ENCODE results near the gene GAMT.

GAMT gene

GRCh38 chr19:1354970-1355567 is 46.3 kb downstream of the GAMT start:
- DNase-seq (no peak), ATAC-seq (ENCODE audit: insufficient read depth, low read depth) (peak; percentile 44)
- peaks cover 33% of the 10 kb centered on the region for H3K79me2 ChIP-seq (ENCODE audit: insufficient read depth, low read length)
- H3K4me3 ChIP-seq (ENCODE audit: low read depth in 1 of 2, low read length in 2 of 2), result peak overlapping the region; percentile 84 to 90; a peak in 3 of 4 replicates
- no peaks in the 10 kb centered on the region for H3K27me3 ChIP-seq (ENCODE audit: insufficient read depth, low read length, poor library complexity)
- no peaks in the 10 kb centered on the region; the same call in 1 of the 2 replicates for H4K20me1 ChIP-seq (ENCODE audit: insufficient read depth, low read length)
- H3K36me3 ChIP-seq (ENCODE audit: insufficient read depth, low read length), result peaks cover 40% of the 10 kb centered on the region
- peak overlapping the region; percentile 88 for H3K4me2 ChIP-seq (ENCODE audit: insufficient read depth, low read length)
- H3K27ac ChIP-seq (ENCODE audit: low read length), result peak overlapping the region; percentile 74
- H2AFZ ChIP-seq (ENCODE audit: low read depth, low read length), result peak overlapping the region; percentile 62
- TF ChIP-seq EZH2 (IDR thresholded peaks at IDR 0.05; ENCODE audit: borderline replicate concordance, low read depth, low read length, severe bottlenecking), result no peak
- no peak for TF ChIP-seq CTCF (IDR thresholded peaks at IDR 0.05; ENCODE audit: borderline replicate concordance, extremely low read depth, low read length, poor library complexity, severe bottlenecking)
- H3K9me3 ChIP-seq (ENCODE audit: insufficient read depth, low read length, severe bottlenecking), result no peaks in the 10 kb centered on the region
- peaks cover 34% of the 10 kb centered on the region for H3K4me1 ChIP-seq (ENCODE audit: insufficient read depth, low read length)
- H3K9ac ChIP-seq (ENCODE audit: low read depth, low read length), result peak overlapping the region; percentile 97

GRCh38 chr19:1353144-1353543 is 48.2 kb downstream of the GAMT start:
- DNase-seq, result no peak
- H2AFZ ChIP-seq (ENCODE audit: low read depth, low read length), result no peak overlapping the region
- H3K27ac ChIP-seq (ENCODE audit: low read length), result no peak overlapping the region
- no peaks in the 10 kb centered on the region for H3K9me3 ChIP-seq (ENCODE audit: insufficient read depth, low read length, severe bottlenecking)
- H4K20me1 ChIP-seq (ENCODE audit: insufficient read depth, low read length), result no peaks in the 10 kb centered on the region
- H3K36me3 ChIP-seq (ENCODE audit: insufficient read depth, low read length), result peaks cover 21% of the 10 kb centered on the region
- H3K9ac ChIP-seq (ENCODE audit: low read depth, low read length), result no peak overlapping the region
- no peaks in the 10 kb centered on the region for H3K27me3 ChIP-seq (ENCODE audit: insufficient read depth, low read length, poor library complexity)
- no peak overlapping the region for H3K4me3 ChIP-seq (ENCODE audit: low read depth in 1 of 2, low read length in 2 of 2)
- H3K4me1 ChIP-seq (ENCODE audit: insufficient read depth, low read length), result peaks cover 34% of the 10 kb centered on the region
- peaks cover 29% of the 10 kb centered on the region for H3K79me2 ChIP-seq (ENCODE audit: insufficient read depth, low read length)
- no peak for ATAC-seq (ENCODE audit: insufficient read depth, low read depth)
- no peak overlapping the region for H3K4me2 ChIP-seq (ENCODE audit: insufficient read depth, low read length)
- TF ChIP-seq CTCF (IDR thresholded peaks at IDR 0.05; ENCODE audit: borderline replicate concordance, extremely low read depth, low read length, poor library complexity, severe bottlenecking) (no peak), EZH2 (IDR thresholded peaks at IDR 0.05; ENCODE audit: borderline replicate concordance, low read depth, low read length, severe bottlenecking) (no peak)

DNA sequence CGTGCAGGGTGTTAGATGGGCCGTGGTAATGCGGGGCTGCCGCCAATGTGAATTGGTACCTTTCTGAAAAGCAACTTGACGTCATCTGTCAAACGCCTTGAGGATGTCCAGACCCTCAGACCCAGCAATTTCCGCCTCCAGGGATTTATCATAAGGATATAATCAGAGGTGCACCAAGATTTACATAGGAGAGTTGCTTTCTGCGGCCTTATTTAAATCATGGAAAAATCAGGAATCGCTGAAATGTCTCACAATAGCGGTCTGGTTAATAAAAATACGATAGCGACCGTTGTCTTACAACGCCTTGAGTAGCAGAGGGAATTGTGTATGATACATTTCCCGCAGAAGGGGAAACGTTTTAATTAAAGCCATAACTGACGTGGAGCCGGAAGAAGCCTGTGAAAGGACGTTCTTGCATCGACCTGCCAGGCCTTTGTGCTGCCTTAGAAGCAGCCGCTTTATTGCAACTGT is 49.9 kb downstream of the GAMT start:
- peaks cover 4% of the 10 kb centered on the region; the same call in 1 of the 2 replicates for H3K36me3 ChIP-seq (ENCODE audit: insufficient read depth, low read length)
- H3K4me3 ChIP-seq (ENCODE audit: low read depth in 1 of 2, low read length in 2 of 2), result no peak overlapping the region
- peaks cover 19% of the 10 kb centered on the region for H3K79me2 ChIP-seq (ENCODE audit: insufficient read depth, low read length)
- H4K20me1 ChIP-seq (ENCODE audit: insufficient read depth, low read length), result no peaks in the 10 kb centered on the region
- no peak for ATAC-seq (ENCODE audit: insufficient read depth, low read depth)
- H3K9me3 ChIP-seq (ENCODE audit: insufficient read depth, low read length, severe bottlenecking), result no peaks in the 10 kb centered on the region
- no peak overlapping the region for H3K27ac ChIP-seq (ENCODE audit: low read length)
- no peak overlapping the region for H2AFZ ChIP-seq (ENCODE audit: low read depth, low read length)
- no peaks in the 10 kb centered on the region for H3K27me3 ChIP-seq (ENCODE audit: insufficient read depth, low read length, poor library complexity)
- H3K4me2 ChIP-seq (ENCODE audit: insufficient read depth, low read length), result no peak overlapping the region
- TF ChIP-seq CTCF (IDR thresholded peaks at IDR 0.05; ENCODE audit: borderline replicate concordance, extremely low read depth, low read length, poor library complexity, severe bottlenecking) (no peak), EZH2 (IDR thresholded peaks at IDR 0.05; ENCODE audit: borderline replicate concordance, low read depth, low read length, severe bottlenecking) (no peak)
- peaks cover 23% of the 10 kb centered on the region for H3K4me1 ChIP-seq (ENCODE audit: insufficient read depth, low read length)
- no peak overlapping the region for H3K9ac ChIP-seq (ENCODE audit: low read depth, low read length)
- DNase-seq, result no peak
